GM21529 (cell line): ENCODE results near the gene TRPC3.

ENCODE experiments used
- ATAC-seq: cut with Tn5 transposase; IDR thresholded peaks from one replicate; pipeline ENCODE4 v1.9.1; 2021; ENCODE audit not compliant: unreplicated experiment

The TRPC3 gene

GRCh38 chr4:121951521-121952110 lies at the start of gene TRPC3:
Gene TRPC3, minus strand, starts transcription at chr4:121952060. Its CDS starts 380 bp downstream, at chr4:121951680.
- peak; percentile 31 for ATAC-seq

- ATAC-seq = no peak
Measured at GRCh38 chr4:122000849-122001248, 49.0 kb upstream of the TRPC3 start.

GRCh38 chr4:121998024-121998423 lies 46.2 kb upstream of the TRPC3 start:
- ATAC-seq = no peak

GRCh38 chr4:121995790-121996537 lies 44.1 kb upstream of the TRPC3 start:
- no peak for ATAC-seq

- ATAC-seq = no peak
Measured at GRCh38 chr4:121991968-121992367, 40.1 kb upstream of the TRPC3 start.

- ATAC-seq = no peak
Measured at GRCh38 chr4:121990489-121990888, 38.6 kb upstream of the TRPC3 start.

GRCh38 chr4:121989715-121990114 lies 37.9 kb upstream of the TRPC3 start:
- ATAC-seq = no peak

- ATAC-seq = no peak
Measured at GRCh38 chr4:121988950-121989349, 37.1 kb upstream of the TRPC3 start.

- no peak for ATAC-seq
Measured at GRCh38 chr4:121980643-121981042, 28.8 kb upstream of the TRPC3 start.

- peak; percentile 47 for ATAC-seq
Measured at GRCh38 chr4:121978172-121978516, 26.3 kb upstream of the TRPC3 start.

GRCh38 chr4:121977251-121978171 lies 25.7 kb upstream of the TRPC3 start:
- ATAC-seq = peak; percentile 98

GRCh38 chr4:121975784-121976183 lies 23.9 kb upstream of the TRPC3 start:
- no peak for ATAC-seq

- ATAC-seq = no peak
Measured at GRCh38 chr4:121973816-121974215, 22.0 kb upstream of the TRPC3 start.

- no peak for ATAC-seq
Measured at GRCh38 chr4:121968859-121969258, 17.0 kb upstream of the TRPC3 start.

- ATAC-seq = no peak
Measured at GRCh38 chr4:121964958-121965357, 13.1 kb upstream of the TRPC3 start.

- no peak for ATAC-seq
Measured at GRCh38 chr4:121960818-121961217, 9.0 kb upstream of the TRPC3 start.

GRCh38 chr4:121958777-121959176 lies 6.9 kb upstream of the TRPC3 start:
- no peak for ATAC-seq

- ATAC-seq = no peak
Measured at GRCh38 chr4:121957266-121957665, 5.4 kb upstream of the TRPC3 start.

- no peak for ATAC-seq
Measured at GRCh38 chr4:121953860-121954259, 2.0 kb upstream of the TRPC3 start.

- no peak for ATAC-seq
Measured at GRCh38 chr4:121952290-121952689, 430 bp upstream of the TRPC3 start.

- ATAC-seq = peak; percentile 33
Measured at GRCh38 chr4:121950680-121951520, 960 bp downstream of the TRPC3 start.
